GOT3 (cell line): Measurements from ENCODE around the gene TAS2R8.
"Not testable (repeated sequence)": the region's sequence is repeated elsewhere in the genome, so short reads cannot be mapped to it uniquely, and the experiment has no call there.

Experiments
- DNase-seq: peaks from one replicate; lab custom pipeline; 2025; ENCODE audit warnings: mixed read lengths; lab: John Stamatoyannopoulos, UW

The TAS2R8 gene, protein sequence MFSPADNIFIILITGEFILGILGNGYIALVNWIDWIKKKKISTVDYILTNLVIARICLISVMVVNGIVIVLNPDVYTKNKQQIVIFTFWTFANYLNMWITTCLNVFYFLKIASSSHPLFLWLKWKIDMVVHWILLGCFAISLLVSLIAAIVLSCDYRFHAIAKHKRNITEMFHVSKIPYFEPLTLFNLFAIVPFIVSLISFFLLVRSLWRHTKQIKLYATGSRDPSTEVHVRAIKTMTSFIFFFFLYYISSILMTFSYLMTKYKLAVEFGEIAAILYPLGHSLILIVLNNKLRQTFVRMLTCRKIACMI

DNA sequence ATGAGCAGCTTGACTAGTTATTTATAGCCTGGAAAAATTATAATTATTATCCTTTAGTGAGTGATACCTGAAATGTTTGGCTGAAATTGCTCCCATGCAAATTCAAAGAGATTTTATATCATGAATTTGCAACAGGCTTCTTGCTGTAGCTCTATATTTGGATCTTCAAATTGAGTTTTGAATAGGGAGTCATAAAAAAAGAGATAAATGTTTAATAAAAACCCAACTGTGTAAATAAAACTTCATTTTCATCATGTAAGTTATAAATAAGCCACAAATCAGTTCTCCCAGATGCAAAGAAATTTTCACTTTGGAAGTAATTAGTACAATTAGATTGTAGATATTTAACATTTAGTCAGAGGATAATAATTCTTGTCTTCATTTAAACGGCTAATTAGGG, at the start of gene TAS2R8:
TSS of gene TAS2R8 (minus strand) at position 101 of the 400 bp plus-strand sequence. CDS start 306 bp downstream, outside the sequence.
- no peak for DNase-seq

DNA sequence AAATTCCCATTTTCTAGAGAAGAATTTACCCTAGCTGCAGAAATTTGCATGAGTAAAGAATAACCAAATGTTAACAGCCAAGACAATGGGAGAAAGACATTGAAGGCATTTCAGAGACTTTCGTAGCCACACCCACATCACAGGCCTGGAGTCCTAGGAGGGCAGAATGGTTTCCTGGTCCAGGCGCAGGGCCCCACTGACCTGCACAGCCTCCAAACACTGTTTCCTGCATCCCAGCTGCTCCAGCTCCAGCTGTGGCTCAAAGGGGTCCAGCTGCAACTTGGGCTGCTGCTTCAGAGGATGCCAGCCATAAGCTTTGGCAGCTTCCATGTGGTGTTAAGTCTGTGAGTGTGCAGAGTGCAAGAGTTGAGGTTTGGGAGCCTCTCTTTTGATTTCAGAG, 48.7 kb upstream of the TAS2R8 start:
- DNase-seq: no peak

DNA sequence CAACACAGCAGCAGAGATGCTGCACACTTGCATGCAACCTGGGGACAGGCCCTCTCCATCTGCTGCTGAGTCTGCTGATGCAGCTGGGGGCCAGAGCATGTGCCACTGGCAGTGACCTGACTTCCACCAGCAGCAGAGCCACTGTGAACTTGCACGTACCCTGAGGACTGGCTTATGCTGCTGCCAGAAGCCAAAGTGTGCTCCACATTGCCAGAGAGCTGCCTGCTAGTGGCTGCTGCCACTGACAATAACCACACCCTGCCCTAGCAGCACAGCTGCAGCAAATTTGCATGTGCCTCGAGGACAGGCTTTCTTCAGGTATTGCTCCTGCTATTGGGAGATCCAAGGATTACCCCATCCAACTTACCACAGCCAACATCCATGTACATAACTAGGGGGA, 46.7 kb upstream of the TAS2R8 start:
- DNase-seq: no peak

DNA sequence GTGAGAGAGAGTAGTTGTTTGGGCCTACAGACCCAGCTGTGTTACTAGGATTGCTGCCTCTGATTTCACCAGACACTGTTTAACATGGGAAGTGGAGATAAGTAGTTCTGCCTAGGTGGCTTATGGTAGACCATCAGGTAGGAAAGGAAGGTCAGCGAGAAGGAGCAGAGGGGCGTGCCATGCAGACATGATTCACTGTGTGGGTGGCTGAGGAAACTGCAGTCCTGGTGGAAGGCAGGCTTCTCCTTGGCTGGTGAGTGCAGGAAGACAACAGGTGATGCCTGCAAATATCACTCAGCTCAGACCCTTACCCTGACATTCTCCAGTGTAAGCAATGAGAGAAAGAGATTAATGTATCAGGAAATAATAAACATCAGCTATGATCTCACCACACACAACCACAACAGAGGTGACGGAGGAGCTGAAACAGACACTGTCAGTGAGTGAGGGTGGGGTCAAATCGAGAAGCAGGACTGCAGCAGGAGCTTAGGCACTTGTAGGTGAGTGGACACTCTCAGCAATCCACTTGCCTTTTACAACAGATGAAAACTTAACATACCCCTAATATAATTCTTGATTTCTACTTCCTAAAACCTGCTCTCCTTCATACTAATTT, 44.3 kb upstream of the TAS2R8 start:
- no peak for DNase-seq

DNA sequence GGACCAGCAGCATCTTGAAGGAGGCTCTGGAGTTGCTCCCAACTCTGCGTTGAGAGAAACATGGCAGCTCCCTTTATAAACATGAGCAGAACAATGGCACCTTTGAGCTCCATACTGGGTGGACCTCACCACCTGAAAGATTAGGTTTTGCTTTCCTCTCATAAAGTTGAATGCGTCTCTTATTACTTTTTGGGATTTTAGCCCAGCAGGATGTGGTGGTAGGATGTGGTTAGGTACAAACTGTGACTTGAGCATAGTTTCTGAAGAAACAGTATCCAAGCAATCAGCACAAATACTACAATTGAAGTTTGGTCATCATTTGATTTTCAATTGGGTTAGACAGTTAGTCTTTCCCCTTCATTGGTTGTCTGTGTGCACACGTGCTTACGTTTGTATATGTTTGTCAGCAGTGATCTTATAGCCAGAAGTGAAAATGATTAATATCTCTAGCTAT, 42.4 kb upstream of the TAS2R8 start, which contains the start of gene PRR4:
TSS of gene PRR4 (minus strand) at position 51 of the 454 bp plus-strand sequence. CDS start at position 13, 38 bp downstream.
- DNase-seq: no peak

DNA sequence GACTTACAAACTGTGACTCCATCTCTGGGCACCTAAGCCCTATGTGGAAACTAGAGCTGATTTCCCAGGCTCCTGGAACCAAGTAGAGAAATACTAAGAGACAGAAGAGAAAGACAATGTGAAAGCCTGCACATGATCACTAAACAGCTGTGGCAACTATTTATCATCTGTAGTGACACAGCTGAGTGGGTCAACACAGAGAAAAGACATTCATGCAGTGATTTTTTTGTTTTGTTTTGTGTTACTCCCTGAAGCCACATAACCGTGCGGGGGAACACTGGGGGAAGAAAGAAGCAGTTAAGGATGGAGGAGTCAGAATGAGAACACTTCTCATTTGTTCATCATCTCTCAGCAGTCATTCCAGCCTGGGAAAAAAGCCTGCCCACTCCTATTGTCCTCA, 40.7 kb upstream of the TAS2R8 start:
- no peak for DNase-seq

DNA sequence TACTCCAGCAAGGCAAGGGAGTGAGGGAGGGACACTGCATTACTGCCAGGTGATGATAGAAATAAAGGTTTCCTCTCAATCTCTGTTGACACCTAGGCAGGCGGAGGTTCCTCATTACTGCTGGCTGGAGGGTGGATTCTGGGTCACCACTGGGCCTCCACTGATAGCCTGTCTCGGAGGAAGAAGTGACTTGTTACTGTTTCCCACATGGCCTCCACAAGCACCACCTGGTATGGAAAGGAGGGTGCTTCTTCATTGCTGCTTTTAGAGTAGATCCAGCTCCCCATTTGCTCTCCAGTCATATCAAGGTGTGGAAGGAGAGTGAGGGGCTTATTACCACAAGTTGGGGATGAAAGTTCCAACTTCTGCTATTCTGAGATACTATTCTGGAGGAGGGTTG, 35.8 kb upstream of the TAS2R8 start:
- no peak for DNase-seq

DNA sequence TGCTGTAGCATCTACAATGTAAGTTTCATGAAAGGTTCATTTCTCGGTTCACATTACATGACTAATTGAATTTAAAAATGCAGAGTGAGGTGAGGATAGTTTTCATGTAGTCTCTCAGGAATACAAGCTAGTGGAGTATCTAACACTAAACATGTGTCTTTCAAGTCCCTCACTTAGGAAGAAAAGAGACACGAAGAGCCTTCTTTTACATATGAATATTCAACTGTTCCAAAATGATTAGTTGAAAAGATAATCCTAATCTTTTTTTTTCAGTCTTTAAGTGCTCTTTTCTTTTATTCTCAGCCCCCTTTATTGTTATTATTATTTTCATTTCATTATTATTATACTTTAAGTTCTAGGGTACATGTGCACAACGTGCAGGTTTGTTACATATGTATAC, 31.4 kb upstream of the TAS2R8 start:
- no peak for DNase-seq

DNA sequence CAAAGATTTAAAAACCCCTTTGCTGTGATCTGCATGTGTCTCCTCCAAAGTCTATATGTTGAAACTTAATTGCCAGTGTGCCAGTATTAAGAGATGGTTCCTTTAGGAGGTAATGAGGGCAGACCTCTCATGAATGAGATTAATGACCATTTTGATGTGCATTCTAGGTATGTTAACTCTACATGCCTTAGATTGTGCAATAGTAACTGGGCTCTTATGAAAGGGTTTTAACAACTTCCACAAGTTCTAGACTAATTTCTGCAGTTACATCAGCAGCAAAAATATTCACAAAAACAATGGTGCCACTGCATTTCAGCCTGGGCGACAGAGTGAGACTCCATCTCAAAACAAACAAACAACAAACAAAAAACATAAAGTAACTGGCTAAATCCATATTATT, 22.9 kb upstream of the TAS2R8 start:
- DNase-seq: no peak

DNA sequence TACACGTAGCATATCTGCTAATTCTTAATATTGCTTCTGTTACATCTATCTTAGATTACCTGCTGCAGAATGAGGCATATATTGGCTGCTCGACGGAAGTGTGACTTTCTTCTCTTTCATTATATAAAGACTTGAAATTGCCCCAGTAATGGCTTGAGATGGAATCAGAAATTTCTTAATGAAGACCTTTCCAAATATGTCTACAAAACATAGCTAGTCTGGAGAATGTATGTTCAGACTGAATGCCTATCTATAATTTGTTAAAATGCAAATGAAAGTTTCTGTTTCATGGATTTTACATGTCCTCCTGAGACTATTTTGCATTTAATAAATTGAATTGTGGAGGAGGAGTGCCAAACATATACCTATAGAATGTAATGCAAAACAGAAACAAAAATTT, 19.2 kb upstream of the TAS2R8 start, which contains the start of gene TAS2R10:
TSS of gene TAS2R10 (minus strand) at position 101 of the 400 bp plus-strand sequence. CDS start at position 12, 89 bp downstream.
- no peak for DNase-seq

DNA sequence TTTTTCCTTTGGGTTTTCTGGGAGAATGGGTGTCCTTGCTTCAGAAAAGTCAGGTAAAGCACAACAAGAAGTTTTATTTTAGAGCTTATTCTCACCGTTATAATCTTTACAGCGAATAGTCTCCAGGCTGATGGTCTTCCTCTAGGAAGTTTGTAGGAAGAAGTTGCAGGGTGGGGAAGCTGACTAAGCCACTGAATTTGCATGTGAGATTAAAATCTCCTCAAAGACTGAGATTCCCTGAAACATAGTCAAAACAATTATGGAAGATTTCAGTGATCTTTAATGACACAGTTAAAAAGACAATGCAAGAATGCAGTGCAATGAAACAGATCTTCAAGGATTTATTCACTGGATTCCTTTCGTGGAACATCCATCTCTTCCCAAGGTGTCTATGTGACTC, 17.9 kb upstream of the TAS2R8 start:
- no peak for DNase-seq

DNA sequence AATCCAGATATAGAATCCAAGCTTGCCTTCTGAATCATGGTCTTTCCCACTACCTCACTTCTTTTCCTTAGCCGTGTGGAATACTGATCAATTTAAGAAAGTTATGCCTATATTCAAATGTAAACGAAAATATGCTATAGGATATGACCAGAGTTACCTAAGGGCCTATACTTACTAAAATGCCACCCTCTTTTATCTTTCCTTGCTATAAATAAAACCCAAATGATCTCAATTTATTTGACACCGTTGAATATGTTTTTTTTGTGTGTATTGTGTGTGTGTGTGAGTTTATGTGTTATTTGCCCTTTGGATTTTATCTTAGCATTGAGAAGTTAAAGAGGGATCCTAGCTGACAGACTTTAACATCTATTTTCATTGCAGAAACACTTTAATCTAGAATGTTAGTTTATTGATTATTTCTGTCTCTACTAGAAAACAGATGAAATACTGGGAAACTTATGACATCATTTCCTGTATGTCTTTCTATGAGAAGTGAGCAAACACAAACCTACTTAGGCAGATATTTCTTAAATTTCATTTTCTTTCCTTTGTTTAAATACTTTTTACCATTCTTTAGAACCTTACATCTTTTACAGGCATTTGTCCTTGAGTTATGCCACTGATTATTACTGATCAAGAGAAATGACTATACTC, 4.9 kb upstream of the TAS2R8 start:
- no peak for DNase-seq

DNA sequence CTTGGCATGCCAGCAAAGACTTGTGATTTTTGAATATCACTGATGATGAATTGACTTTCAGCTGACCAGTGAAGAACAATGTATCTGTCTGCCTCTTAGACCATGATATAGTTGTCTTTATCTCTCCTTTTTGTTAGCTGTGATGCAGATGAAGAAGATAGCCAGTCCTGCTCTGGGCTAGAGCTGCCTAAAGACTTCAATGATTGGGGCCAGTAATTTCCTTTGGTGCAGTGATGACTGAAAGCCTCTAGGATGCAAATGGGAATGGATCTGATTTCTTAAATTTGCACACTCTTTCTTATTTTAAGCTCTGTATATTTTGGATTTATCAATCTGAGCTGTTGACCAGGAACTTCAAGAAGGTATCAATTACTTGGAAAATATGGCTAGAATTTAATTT, 3.0 kb upstream of the TAS2R8 start, which contains the start of gene TAS2R9:
TSS of gene TAS2R9 (minus strand) at position 101 of the 400 bp plus-strand sequence. CDS start at position 8, 93 bp downstream.
- DNase-seq: no peak

DNA sequence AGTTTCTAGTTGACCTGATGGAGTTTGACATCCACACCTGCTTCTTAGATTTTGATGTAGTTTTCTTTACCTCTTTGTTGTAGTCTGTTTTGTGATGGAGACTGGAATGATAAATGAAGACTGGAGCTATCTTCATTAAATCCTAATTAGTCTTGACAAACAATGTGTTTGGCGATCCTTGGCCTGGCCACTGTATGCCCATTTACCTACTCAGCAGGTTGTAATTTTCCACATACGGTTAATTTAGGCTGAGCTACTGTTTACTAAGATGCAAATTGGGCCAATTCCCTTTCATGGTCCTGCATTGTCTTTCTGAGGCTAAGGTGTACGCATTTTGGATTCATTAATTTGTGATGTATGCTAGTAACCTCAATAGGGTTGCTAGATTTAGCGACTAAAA, 4.5 kb downstream of the TAS2R8 start, which contains the start of gene TAS2R7:
TSS of gene TAS2R7 (minus strand) at position 41 of the 400 bp plus-strand sequence. CDS start 57 bp downstream, outside the sequence.
- no peak for DNase-seq

DNA sequence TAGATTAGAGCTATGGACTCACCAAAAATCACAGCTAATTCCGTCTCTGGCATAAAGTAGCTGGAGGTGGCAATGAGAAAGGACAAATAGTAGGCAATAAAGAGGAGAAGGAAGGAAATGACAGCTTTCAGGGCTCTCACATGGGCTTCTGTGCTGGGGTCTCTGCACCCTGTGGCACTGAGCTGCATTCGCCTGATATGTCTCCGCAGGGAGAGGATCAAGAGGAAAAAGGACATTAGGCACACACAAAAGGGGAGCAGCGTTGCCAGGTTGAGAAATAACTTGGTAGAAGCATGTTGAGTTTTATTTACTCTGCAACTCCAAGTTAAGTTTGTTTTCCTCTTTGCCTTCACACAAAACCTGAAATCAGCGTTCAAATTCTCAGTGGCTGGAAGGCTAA, 5.3 kb downstream of the TAS2R8 start:
- DNase-seq: no peak

DNA sequence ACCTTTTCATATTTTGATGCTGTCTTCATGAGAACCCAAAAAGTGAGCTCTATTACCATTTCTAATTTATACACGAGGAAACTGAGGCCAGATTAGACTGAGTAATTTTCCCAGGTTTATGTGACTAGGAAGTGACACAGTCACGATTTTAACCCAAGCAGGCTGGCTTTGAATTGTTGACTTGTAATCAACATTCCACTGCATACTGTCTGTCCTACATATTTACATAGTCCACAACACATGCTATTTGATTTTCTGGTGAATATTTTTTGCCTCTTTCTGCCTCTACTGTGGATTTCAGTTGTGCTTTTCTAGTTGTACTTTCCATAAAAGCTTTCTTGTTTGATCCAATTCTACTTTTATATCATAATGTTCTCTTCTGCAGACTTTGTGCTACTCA, 12.9 kb downstream of the TAS2R8 start:
- no peak for DNase-seq

DNA sequence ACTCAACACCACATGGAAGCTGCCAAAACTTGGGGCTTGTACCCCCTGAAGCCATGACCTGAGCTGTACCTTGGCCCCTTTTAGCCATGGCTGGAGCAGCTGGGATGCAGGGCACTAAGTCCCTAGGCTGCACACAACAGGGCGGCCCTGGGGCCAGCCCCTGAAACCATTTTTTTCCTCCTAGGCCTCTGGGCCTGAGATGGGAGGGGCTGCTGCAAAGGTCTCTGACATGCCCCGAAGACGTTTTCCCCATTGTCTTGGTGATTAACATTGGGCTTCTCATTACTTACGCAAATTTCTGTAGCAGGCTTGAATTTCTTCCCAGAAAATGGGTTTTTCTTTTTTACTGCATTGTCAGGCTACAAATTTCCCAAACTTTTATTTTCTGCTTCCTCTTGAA, 15.3 kb downstream of the TAS2R8 start:
- DNase-seq: not testable (repeated sequence)

DNA sequence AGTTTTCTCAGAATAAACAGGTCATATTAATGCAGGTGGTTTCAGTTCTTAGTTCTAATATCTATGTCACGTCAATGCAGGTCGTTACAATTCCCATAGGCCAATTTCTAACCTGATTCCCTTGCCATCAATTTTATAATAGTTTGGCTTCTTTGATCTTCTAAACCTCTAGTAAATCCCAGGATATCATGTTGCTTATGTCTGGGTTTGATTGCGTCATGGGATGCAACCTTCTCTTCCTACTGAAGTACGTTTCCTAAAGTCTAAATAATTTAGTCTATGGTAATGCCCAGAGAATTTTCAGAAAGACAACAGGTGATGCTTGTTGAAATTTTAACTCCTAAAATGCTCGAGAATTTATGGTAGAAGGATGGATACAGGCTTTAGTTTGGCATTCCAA, 23.8 kb downstream of the TAS2R8 start:
- DNase-seq: no peak

DNA sequence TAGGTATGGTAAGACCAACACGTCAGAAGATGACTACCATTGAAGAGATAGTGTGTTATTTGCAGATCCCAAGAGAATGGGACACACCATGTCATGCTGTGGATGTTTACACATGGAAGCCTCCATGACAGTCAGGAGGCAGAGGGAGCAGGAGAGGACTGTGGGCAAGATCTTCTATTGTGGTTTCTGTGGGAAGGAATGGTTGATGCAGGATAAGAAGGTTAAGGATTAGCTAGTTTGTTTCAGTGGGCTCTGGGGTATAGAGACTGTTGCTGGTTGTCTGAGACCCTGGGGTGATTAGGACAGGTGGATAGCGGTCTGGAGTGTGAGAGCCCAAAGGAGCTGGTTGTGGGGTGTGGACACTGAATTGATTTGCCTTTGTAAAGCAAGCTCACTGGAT, 28.0 kb downstream of the TAS2R8 start:
- DNase-seq: no peak

DNA sequence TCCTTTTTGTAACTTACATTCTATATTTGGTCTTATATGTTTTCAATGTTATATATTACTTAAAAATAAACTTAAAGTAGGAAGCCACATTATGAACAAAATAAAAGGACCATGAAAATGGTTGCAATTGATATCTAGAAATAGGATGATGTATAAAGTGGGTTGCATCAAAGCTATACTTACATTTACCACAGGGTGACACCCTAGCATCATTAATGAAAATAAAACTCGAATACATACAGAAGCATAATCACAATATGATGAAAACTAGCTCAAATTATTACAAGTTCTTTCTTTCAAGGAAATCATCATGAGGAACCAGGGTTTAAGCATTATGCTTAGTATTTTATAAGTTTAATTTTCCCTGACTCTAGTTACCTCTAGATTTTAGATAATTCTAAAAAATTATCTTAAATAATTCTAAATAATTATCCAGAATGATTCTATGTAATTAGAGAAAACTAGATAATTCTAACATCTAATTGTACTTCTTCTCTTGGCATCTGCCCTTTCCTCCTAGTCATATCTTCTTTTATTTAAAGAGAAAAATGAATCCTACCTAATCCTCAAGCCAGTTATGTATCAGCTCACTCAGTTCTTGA, 35.9 kb downstream of the TAS2R8 start:
- DNase-seq: no peak

DNA sequence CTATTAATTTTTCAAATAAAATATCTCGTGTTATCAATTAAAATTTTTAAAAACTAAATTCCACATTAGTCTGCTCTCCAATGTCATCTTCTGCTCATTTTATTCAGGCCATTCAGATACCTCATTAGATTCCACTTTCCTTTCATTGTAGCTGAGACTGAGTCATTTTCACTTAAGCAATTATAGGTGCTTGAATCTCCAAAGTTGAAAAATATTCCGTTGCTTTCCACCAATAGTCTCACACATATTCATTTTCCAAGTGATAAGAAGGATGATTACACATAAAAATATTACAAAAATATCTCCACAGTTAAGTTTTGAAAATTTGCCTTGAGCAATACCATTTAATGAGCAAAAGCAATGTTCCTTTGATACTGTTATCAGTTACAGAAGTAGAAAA, 47.4 kb downstream of the TAS2R8 start:
- no peak for DNase-seq

DNA sequence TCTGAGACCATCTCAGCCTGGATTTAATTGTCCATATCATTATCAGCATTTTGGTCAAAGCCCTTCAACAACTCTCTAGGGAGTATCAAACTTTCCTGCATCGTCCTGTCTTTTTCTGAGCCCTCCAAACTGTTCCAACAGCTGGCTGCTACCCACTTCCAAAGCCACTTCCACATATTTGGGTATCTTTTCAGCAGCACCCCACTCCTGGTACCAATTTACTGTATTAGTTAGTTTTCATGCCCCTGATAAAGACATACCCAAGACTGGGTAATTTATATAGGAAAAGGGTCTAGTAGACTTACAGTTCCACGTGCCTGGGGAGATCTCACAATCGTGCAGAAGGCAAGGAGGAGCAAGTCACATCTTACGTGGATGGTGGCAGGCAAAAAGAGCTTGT, 50.9 kb downstream of the TAS2R8 start:
- no peak for DNase-seq
